Epithelial cell of umbilical artery (primary cell): ENCODE measurements around the gene PLEKHA5. TPM values are rescaled to one million over a fixed set of nuclear protein-coding genes. Genes with fewer than 3 reads are reported as not detected.

ENCODE experiments used
- total RNA-seq: library from RNA; depleted of rRNA; stranded (reverse); fragments of >200 nt; gene quantifications from 2 replicates; pipeline ENCODE4 v1.2.3, GENCODE V29; 2014

Gene PLEKHA5
- total RNA-seq: 8.1 and 9.4 TPM in 2 replicates

GRCh38 chr12:19129486-19130223 is at the start of gene PLEKHA5:
TSS of gene PLEKHA5 (plus strand) at chr12:19129733. CDS start at chr12:19129800, 67 bp downstream.

